Endothelial cell of umbilical vein (primary cell): ENCODE results near the gene PHEX. TPM values are rescaled to one million over a fixed set of nuclear protein-coding genes. Genes with fewer than 3 reads are reported as not detected.

Experiments
- BruUV-seq: library from RNA; stranded (reverse); fragments of 400-500 nt; replicated peaks from 2 replicates; lab custom pipeline; 2021; lab: Mats Ljungman, UMichigan
- CTCF ChIA-PET: fragments of 300-600, 350-600 bp; sonication (Branson Sonifier 250); formaldehyde crosslinking; loops from one replicate; lab custom pipeline; 2021; ENCODE audit warnings: antibody characterized with exemption, inconsistent platforms; lab: Charles Lee
- POLR2A ChIA-PET: fragments of 300-600, 350-600 bp; sonication (Branson Sonifier 250); formaldehyde crosslinking; loops from one replicate; lab custom pipeline; 2021; ENCODE audit warnings: antibody characterized with exemption, inconsistent platforms; lab: Charles Lee
- DNase-seq: peaks from one replicate; pipeline ENCODE4 v3.0.0-alpha.2; 2011; ENCODE audit warnings: low read depth, low spot score
- FAIRE-seq: peaks from 2 replicates; lab custom pipeline; 2011; peaks lifted over from hg19 to GRCh38; lab: Jason Lieb, UNC
- H2AFZ ChIP-seq: 2 replicates; pipeline ENCODE4 v1.6.0; 2012; ENCODE audit warnings: low read depth, low read length, control low read depth, inconsistent platforms
- H3K27ac ChIP-seq: 2 replicates; pipeline ENCODE4 v1.5.1; 2011; ENCODE audit warnings: low read depth, mild to moderate bottlenecking, control low read depth, low read length, moderate library complexity; ENCODE audit not compliant: insufficient read depth
- H3K27me3 ChIP-seq, 2 experiments: 2 replicates each; pipeline versions ENCODE4 v1.6.0 to v1.6.1; 2011; ENCODE audit warnings: low read length in 2 of 2, mixed read lengths in 1 of 2; ENCODE audit not compliant: control insufficient read depth in 2 of 2, insufficient read depth in 2 of 2
- H3K36me3 ChIP-seq, 2 experiments: 2 replicates in 1 of 2; 3 replicates in 1 of 2; pipeline ENCODE4 v1.5.1; 2011; ENCODE audit warnings: low read length in 2 of 2, mild to moderate bottlenecking in 1 of 2, moderate library complexity in 1 of 2; ENCODE audit not compliant: control insufficient read depth in 2 of 2, insufficient read depth in 2 of 2; ENCODE audit errors: extremely low read depth in 1 of 2
- H3K4me1 ChIP-seq: 3 replicates; pipeline ENCODE4 v1.5.1; 2011; ENCODE audit warnings: mild to moderate bottlenecking, low read length; ENCODE audit not compliant: control insufficient read depth, insufficient read depth; ENCODE audit errors: extremely low read depth
- H3K4me2 ChIP-seq: 2 replicates; pipeline ENCODE4 v1.6.1; 2011; ENCODE audit warnings: low read length, control low read depth, mixed read lengths; ENCODE audit not compliant: insufficient read depth
- H3K4me3 ChIP-seq, 3 experiments: fragments of 200-600 bp in 1 of 3; sonication (generic), shearing (Covaris generic) in 1 of 3; replicated peaks in 1 of 3; 2 replicates each; pipeline ENCODE4 v1.5.1; 2011 to 2016; ENCODE audit warnings: control low read depth in 3 of 3, low read length in 3 of 3, mild to moderate bottlenecking in 2 of 3, inconsistent platforms in 1 of 3, low read depth in 1 of 3, moderate library complexity in 1 of 3; ENCODE audit not compliant: insufficient read depth in 1 of 3
- H3K79me2 ChIP-seq: 2 replicates; pipeline ENCODE4 v1.6.0; 2012; ENCODE audit warnings: low read length, inconsistent platforms; ENCODE audit not compliant: control insufficient read depth, insufficient read depth
- H3K9ac ChIP-seq: replicated peaks from 2 replicates; pipeline ENCODE3; 2011; ENCODE audit warnings: low read length, control low read depth; ENCODE audit not compliant: insufficient read depth; ENCODE audit errors: extremely low read depth
- H3K9me1 ChIP-seq: replicated peaks from 3 replicates; pipeline ENCODE4 v1.6.0; 2011; ENCODE audit warnings: mild to moderate bottlenecking, low read length; ENCODE audit not compliant: control insufficient read depth, insufficient read depth; ENCODE audit errors: extremely low read depth
- H3K9me3 ChIP-seq: replicated peaks from 2 replicates; pipeline ENCODE4 v1.5.1; 2012; ENCODE audit warnings: low read length, inconsistent platforms; ENCODE audit not compliant: control insufficient read depth, insufficient read depth
- H4K20me1 ChIP-seq: replicated peaks from 2 replicates; pipeline ENCODE3; 2011; ENCODE audit warnings: mild to moderate bottlenecking, low read length; ENCODE audit not compliant: control insufficient read depth, insufficient read depth; ENCODE audit errors: extremely low read depth
- EZH2 ChIP-seq: IDR thresholded peaks from 2 replicates; pipeline ENCODE4 v1.6.1; 2012; ENCODE audit warnings: borderline replicate concordance, low read depth, mild to moderate bottlenecking, moderate library complexity, low read length, inconsistent platforms; ENCODE audit not compliant: severe bottlenecking
- FOS ChIP-seq: IDR thresholded peaks from 2 replicates; pipeline ENCODE4 v1.6.1; 2011; ENCODE audit warnings: mild to moderate bottlenecking, low read length, moderate library complexity, borderline replicate concordance; ENCODE audit not compliant: insufficient read depth
- GATA2 ChIP-seq: IDR thresholded peaks from 2 replicates; pipeline ENCODE4 v1.7.0; 2011; ENCODE audit warnings: low read depth, mild to moderate bottlenecking, moderate library complexity, mixed read lengths, low read length; ENCODE audit not compliant: insufficient read length, insufficient read depth
- JUN ChIP-seq: IDR thresholded peaks from 2 replicates; pipeline ENCODE4 v1.6.1; 2011; ENCODE audit warnings: borderline replicate concordance, low read depth; ENCODE audit not compliant: insufficient read length, insufficient read depth
- MYC ChIP-seq: IDR thresholded peaks from one replicate; pipeline ENCODE4 v1.6.1; 2011; ENCODE audit warnings: mild to moderate bottlenecking, low read depth, low read length
- POLR2A ChIP-seq: IDR thresholded peaks from 2 replicates; pipeline ENCODE4 v1.6.1; 2012; ENCODE audit warnings: low read depth, mild to moderate bottlenecking, control low read depth, low read length
- POLR2AphosphoS5 ChIP-seq: IDR thresholded peaks from 2 replicates; pipeline ENCODE4 v1.6.1; 2012; ENCODE audit warnings: low read depth, mild to moderate bottlenecking, control low read depth, low read length, moderate library complexity; ENCODE audit not compliant: insufficient read depth
- dilution Hi-C: fragments of 300-500 bp; cut with MboI; formaldehyde crosslinking; loops from one replicate; pipeline ENCODE4 v1.15.0; 2019; ENCODE audit warnings: low sequenced_read_pairs; ENCODE audit not compliant: extremely low pct_ligation_motif_present
- intact Hi-C: fragments of 100-400 bp; cut with micrococcal nuclease; formaldehyde crosslinking; loops from one replicate; pipeline ENCODE4 v1.10.0; 2022
- polyA plus RNA-seq, 4 experiments: library from polyadenylated mRNA; depleted of rRNA in 3 of 4; stranded (reverse) in 3 of 4; unstranded in 1 of 4; fragments of >200 nt; gene quantifications; 2 replicates each; pipeline versions ENCODE4 v1.2.1 to v1.2.3, GENCODE V29; 2011 to 2012; ENCODE audit warnings: missing spikeins in 1 of 4
- total RNA-seq: library from RNA; stranded (reverse); gene quantifications from 2 replicates; pipeline ENCODE4 v1.2.3, GENCODE V29; 2021
- TF ChIP-seq, protein P1 (sequence below): IDR thresholded peaks from 2 replicates; pipeline ENCODE4 v1.6.1; 2011; ENCODE audit not compliant: insufficient read depth, insufficient read length
- TF ChIP-seq, protein P2 (sequence below), 2 donors: IDR thresholded peaks; 1 replicate in 1 of 2; 2 replicates in 1 of 2; pipeline ENCODE4 v1.5.1; 2011; ENCODE audit warnings: low read length in 2 of 2, mild to moderate bottlenecking in 2 of 2, moderate library complexity in 2 of 2, control low read depth in 1 of 2, inconsistent platforms in 1 of 2, low read depth in 1 of 2; ENCODE audit not compliant: insufficient read depth in 1 of 2; ENCODE audit errors: extremely low read depth in 1 of 2

PHEX gene
- total and polyA plus RNA-seq, 2 donors (not counting 3 experiments of a cell fraction or from before 2014, with no cell fraction given), result 0.07 to 0.44 TPM

DNA sequence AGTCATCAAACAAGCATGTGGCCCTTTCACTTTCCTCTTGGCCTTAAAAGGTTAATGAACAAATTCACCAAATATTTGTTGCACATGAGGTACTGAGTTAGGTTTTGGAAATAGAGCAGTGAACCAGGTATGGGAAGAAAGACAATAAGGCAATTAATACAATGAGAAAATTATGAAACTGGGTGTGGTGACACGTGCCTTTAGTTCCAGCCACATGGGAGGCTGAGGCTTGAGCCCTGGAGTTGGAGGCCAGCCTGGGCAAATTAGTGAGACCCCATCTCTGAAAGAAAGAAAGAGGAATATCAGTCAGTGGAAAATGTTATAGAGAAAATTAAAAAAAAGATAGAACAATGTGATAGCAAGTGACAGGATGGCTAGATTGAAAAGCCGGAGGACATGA is 8.1 kb downstream of the PHEX start:
- Histone ChIP-seq H3K9ac (no peak overlapping the region), H3K27me3 (no peaks in the 10 kb centered on the region), H3K79me2 (no peaks in the 10 kb centered on the region), H3K9me1 (no peaks in the 10 kb centered on the region), H4K20me1 (no peaks in the 10 kb centered on the region), H3K9me3 (no peaks in the 10 kb centered on the region), H3K36me3 (no peaks in the 10 kb centered on the region), H3K4me2 (no peak overlapping the region), H3K4me1 (no peaks in the 10 kb centered on the region), H2AFZ (no peak overlapping the region), H3K27ac (no peak overlapping the region), H3K4me3 (no peak overlapping the region)
- intact Hi-C loops, result no loop called here
- dilution Hi-C loops, result no loop called here
- no peak for FAIRE-seq
- DNase-seq, result no peak
- ChIA-PET CTCF (no interaction called here), POLR2A (no interaction called here)
- BruUV-seq, result no TSS peak
- TF ChIP-seq POLR2A (no peak), GATA2 (no peak), MYC (no peak), EZH2 (no peak), JUN (no peak), POLR2AphosphoS5 (no peak), FOS (no peak)
- TF ChIP-seq, protein P1, sequence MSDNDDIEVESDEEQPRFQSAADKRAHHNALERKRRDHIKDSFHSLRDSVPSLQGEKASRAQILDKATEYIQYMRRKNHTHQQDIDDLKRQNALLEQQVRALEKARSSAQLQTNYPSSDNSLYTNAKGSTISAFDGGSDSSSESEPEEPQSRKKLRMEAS, result no peak
- TF ChIP-seq, protein P2, sequence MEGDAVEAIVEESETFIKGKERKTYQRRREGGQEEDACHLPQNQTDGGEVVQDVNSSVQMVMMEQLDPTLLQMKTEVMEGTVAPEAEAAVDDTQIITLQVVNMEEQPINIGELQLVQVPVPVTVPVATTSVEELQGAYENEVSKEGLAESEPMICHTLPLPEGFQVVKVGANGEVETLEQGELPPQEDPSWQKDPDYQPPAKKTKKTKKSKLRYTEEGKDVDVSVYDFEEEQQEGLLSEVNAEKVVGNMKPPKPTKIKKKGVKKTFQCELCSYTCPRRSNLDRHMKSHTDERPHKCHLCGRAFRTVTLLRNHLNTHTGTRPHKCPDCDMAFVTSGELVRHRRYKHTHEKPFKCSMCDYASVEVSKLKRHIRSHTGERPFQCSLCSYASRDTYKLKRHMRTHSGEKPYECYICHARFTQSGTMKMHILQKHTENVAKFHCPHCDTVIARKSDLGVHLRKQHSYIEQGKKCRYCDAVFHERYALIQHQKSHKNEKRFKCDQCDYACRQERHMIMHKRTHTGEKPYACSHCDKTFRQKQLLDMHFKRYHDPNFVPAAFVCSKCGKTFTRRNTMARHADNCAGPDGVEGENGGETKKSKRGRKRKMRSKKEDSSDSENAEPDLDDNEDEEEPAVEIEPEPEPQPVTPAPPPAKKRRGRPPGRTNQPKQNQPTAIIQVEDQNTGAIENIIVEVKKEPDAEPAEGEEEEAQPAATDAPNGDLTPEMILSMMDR (IDR thresholded peaks at IDR 0.05; ENCODE audit: extremely low read depth in 1 of 2, insufficient read depth in 1 of 2, low read depth in 1 of 2, low read length in 2 of 2), result no peak
